Measurements from ENCODE around the gene DUSP28. TPM values are rescaled to one million over a fixed set of nuclear protein-coding genes. Genes with fewer than 3 reads are reported as not detected.

The DUSP28 gene
- total RNA-seq, 1 experiment from 2014 or later: 10.9 TPM

DNA sequence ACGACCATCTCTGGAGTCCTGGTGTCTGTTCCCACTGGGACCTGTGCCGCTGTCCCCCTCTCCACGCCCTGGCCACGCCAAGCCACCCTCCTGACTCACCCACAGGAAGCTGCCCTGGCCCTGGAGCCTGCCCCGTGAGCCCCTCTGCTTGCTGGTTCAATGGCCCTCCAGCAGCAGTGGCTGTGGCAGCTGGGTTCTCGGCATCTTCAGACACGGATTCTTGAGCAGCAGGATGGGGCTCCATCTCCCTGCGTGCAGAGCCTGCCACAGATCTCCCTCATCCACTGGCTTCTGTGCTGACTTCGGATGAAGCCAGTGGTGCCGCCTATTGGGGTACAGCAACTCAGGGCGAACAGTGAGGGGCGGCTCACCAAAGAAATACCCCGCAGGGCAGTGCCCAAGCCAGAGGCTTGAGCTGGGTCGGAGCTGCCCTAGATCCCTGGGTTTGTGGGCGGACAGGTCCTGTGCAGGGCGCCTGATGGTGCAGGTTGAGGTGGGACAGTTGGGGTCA, 40.3 kb downstream of the DUSP28 start:
- no peak overlapping the region for H3K27ac ChIP-seq
- no peaks in the 10 kb centered on the region for H3K79me2 ChIP-seq (ENCODE audit: low read depth)
- H3K9me3 ChIP-seq (ENCODE audit: insufficient read depth, low read depth): no peaks in the 10 kb centered on the region
- POLR2A ChIA-PET (ENCODE audit: unreplicated experiment): no interaction called here
- 0 out of 2 replicates have a peak, but pooled peaks cover 4% of the 10 kb centered on the region for H3K36me3 ChIP-seq (ENCODE audit: low read depth)
- intact Hi-C loops (cut with micrococcal nuclease; ENCODE audit: unreplicated experiment): no loop called here
- H3K27me3 ChIP-seq (ENCODE audit: insufficient read depth, low read depth): no peaks in the 10 kb centered on the region
- no peaks in the 10 kb centered on the region for H3F3A ChIP-seq (ENCODE audit: insufficient read depth, low read depth)
- H2AFZ ChIP-seq: no peak overlapping the region
- peaks cover 8% of the 10 kb centered on the region for H4K20me1 ChIP-seq (ENCODE audit: insufficient read depth)
- no peak overlapping the region for H3K4me3 ChIP-seq
- H3K9me2 ChIP-seq (ENCODE audit: insufficient read depth): no peaks in the 10 kb centered on the region
- H3K4me1 ChIP-seq (replicated peaks; ENCODE audit: insufficient read depth): no peaks in the 10 kb centered on the region
- DNase-seq: no peak
- H3K4me2 ChIP-seq: no peak overlapping the region
- TF ChIP-seq, protein P1, sequence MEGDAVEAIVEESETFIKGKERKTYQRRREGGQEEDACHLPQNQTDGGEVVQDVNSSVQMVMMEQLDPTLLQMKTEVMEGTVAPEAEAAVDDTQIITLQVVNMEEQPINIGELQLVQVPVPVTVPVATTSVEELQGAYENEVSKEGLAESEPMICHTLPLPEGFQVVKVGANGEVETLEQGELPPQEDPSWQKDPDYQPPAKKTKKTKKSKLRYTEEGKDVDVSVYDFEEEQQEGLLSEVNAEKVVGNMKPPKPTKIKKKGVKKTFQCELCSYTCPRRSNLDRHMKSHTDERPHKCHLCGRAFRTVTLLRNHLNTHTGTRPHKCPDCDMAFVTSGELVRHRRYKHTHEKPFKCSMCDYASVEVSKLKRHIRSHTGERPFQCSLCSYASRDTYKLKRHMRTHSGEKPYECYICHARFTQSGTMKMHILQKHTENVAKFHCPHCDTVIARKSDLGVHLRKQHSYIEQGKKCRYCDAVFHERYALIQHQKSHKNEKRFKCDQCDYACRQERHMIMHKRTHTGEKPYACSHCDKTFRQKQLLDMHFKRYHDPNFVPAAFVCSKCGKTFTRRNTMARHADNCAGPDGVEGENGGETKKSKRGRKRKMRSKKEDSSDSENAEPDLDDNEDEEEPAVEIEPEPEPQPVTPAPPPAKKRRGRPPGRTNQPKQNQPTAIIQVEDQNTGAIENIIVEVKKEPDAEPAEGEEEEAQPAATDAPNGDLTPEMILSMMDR (conservative IDR thresholded peaks at IDR 0.05): no peak
- no peak for TF ChIP-seq EZH2 (IDR thresholded peaks at IDR 0.05; ENCODE audit: low read depth)
- CTCF ChIA-PET: no interaction called here
- BruUV-seq (replicated peaks): no TSS peak

DNA sequence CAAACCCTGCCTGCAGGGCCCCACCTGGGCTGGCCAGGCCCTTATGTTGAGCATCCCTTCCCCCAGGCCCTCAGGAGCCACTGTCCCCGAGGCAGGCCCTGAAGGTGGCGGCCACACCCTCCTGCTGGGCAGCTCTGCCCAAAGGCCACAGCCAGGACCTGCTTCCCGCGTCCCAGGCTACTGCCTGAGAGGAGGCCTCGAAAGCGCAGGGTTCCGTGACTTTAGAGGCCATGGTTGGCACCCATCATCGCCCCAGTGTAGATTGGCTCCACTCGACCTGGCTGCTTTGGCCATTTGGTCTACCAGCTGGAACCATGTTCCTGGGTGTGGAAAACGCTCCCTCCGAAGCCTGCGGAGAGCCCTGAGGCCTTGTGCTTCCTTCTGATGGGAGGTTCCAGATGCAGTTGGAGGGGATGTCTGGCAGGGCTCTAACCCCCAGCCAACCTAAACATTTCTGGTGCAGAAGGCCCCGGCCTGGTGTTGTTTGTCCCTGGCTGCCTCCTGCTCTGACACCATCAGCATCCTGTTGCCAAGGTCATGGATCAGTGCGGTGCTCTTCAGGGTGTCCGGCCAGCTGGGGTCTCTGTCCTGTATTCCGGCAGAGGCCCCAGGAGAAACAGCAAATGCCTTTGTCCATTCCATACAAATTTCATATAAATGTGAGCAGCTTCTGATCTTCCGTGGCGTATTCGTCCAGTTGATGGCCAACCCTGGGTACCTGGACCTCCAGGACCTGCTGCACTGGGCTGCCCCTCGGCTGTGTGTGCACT, 41.1 kb downstream of the DUSP28 start:
- ChIA-PET CTCF (no interaction called here), POLR2A (ENCODE audit: unreplicated experiment) (no interaction called here)
- Histone ChIP-seq H2AFZ (no peak overlapping the region), H3K27ac (no peak overlapping the region), H3K9me3 (ENCODE audit: insufficient read depth, low read depth) (no peaks in the 10 kb centered on the region), H3K9me2 (ENCODE audit: insufficient read depth) (no peaks in the 10 kb centered on the region), H4K20me1 (ENCODE audit: insufficient read depth) (peaks cover 1% of the 10 kb centered on the region; the same call in 1 of the 2 replicates), H3F3A (ENCODE audit: insufficient read depth, low read depth) (no peaks in the 10 kb centered on the region), H3K27me3 (ENCODE audit: insufficient read depth, low read depth) (no peaks in the 10 kb centered on the region), H3K4me3 (no peak overlapping the region), H3K79me2 (ENCODE audit: low read depth) (no peaks in the 10 kb centered on the region), H3K4me1 (replicated peaks; ENCODE audit: insufficient read depth) (no peaks in the 10 kb centered on the region), H3K36me3 (ENCODE audit: low read depth) (0 out of 2 replicates have a peak, but pooled peaks cover 4% of the 10 kb centered on the region), H3K4me2 (no peak overlapping the region)
- no TSS peak for BruUV-seq (replicated peaks)
- intact Hi-C loops (cut with micrococcal nuclease; ENCODE audit: unreplicated experiment): no loop called here
- DNase-seq: no peak
- TF ChIP-seq, protein P1 (conservative IDR thresholded peaks at IDR 0.05): no peak
- TF ChIP-seq EZH2 (IDR thresholded peaks at IDR 0.05; ENCODE audit: low read depth): no peak

- TF ChIP-seq, protein P1 (conservative IDR thresholded peaks at IDR 0.05): no peak
- no peak for TF ChIP-seq EZH2 (IDR thresholded peaks at IDR 0.05; ENCODE audit: low read depth)
- Histone ChIP-seq H3K4me3 (no peak overlapping the region), H3K27me3 (ENCODE audit: insufficient read depth, low read depth) (no peaks in the 10 kb centered on the region), H3K4me1 (replicated peaks; ENCODE audit: insufficient read depth) (no peaks in the 10 kb centered on the region), H3K9me3 (ENCODE audit: insufficient read depth, low read depth) (no peaks in the 10 kb centered on the region), H2AFZ (no peak overlapping the region), H3K79me2 (ENCODE audit: low read depth) (no peaks in the 10 kb centered on the region), H3K36me3 (ENCODE audit: low read depth) (0 out of 2 replicates have a peak, but pooled peaks cover 4% of the 10 kb centered on the region), H4K20me1 (ENCODE audit: insufficient read depth) (no peaks in the 10 kb centered on the region), H3F3A (ENCODE audit: insufficient read depth, low read depth) (no peaks in the 10 kb centered on the region), H3K4me2 (no peak overlapping the region), H3K27ac (no peak overlapping the region), H3K9me2 (ENCODE audit: insufficient read depth) (no peaks in the 10 kb centered on the region)
- no TSS peak for BruUV-seq (replicated peaks)
- ChIA-PET POLR2A (ENCODE audit: unreplicated experiment) (no interaction called here), CTCF (no interaction called here)
- intact Hi-C loops (cut with micrococcal nuclease; ENCODE audit: unreplicated experiment): no loop called here
- no peak for DNase-seq
These were observed 41.6 kb downstream of the DUSP28 start for GRCh38 chr2:240601831-240602160.
